ENCODE data around the gene KRTAP4-8.

KRTAP4-8 gene

DNA sequence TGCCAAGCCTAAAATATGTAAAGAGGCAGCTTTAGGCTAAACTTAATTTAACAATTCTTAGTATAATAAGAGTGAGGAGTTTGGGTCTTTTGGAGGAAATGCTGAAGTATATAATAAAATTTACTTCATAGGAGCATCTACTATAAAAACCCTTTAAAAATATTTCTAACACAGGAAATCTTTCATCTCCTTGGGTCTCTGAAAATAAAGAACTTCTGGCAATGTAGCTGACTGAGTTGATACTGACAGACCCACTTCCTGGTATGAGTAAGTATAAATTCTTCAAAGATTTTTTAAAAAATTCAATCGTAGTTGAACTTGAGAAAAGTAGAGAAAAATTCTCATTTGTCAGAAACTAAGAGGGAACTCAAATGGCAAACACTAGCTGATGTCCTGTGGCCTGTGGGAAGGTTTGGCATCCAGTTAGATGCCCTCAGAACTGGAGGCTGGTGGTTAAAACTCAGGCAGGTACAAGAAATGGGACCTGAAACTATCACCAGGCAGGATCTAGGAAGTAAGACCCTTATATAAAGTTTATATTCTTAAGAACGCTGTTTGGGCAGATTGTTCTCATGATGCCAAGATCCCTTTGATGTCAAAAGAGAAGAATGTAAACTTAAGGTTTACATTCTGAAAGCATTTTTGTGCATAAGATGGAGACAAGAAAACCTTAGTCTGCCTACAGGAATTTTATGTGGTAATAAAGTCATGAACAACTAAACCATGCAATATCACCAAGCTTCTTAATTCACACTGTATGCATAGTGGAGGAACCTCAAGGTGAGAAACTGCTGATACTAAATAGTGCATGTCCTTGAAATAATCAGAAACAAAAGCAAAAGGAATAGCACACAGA, 36.2 kb upstream of the KRTAP4-8 start:
- TF ChIP-seq REST (IDR thresholded peaks at IDR 0.05; ENCODE audit: insufficient read depth in 1 of 2, low read depth in 2 of 2, low read length in 2 of 2) (no peak), SIN3A (IDR thresholded peaks at IDR 0.05; ENCODE audit: borderline replicate concordance, insufficient read depth, low read length) (no peak), FOXP2 (optimal IDR thresholded peaks at IDR 0.05; ENCODE audit: borderline replicate concordance, extremely low read depth, extremely low read length, insufficient read depth) (no peak)

GRCh38 chr17:41131979-41132378, 34.0 kb upstream of the KRTAP4-8 start:
- TF ChIP-seq REST (IDR thresholded peaks at IDR 0.05; ENCODE audit: insufficient read depth in 1 of 2, low read depth in 2 of 2, low read length in 2 of 2): no peak
- TF ChIP-seq FOXP2 (optimal IDR thresholded peaks at IDR 0.05; ENCODE audit: borderline replicate concordance, extremely low read depth, extremely low read length, insufficient read depth): no peak
- TF ChIP-seq SIN3A (IDR thresholded peaks at IDR 0.05; ENCODE audit: borderline replicate concordance, insufficient read depth, low read length): no peak
- TF ChIP-seq TAF1 (IDR thresholded peaks at IDR 0.05; ENCODE audit: borderline replicate concordance, insufficient read depth, low read length): no peak
- no peak for TF ChIP-seq POLR2AphosphoS5 (IDR thresholded peaks at IDR 0.05; ENCODE audit: low read depth, low read length)

GRCh38 chr17:41127371-41127770, 29.4 kb upstream of the KRTAP4-8 start:
- no peak for TF ChIP-seq SIN3A (IDR thresholded peaks at IDR 0.05; ENCODE audit: borderline replicate concordance, insufficient read depth, low read length)
- TF ChIP-seq POLR2AphosphoS5 (IDR thresholded peaks at IDR 0.05; ENCODE audit: low read depth, low read length): no peak
- TF ChIP-seq TAF1 (IDR thresholded peaks at IDR 0.05; ENCODE audit: borderline replicate concordance, insufficient read depth, low read length): no peak
- TF ChIP-seq FOXP2 (optimal IDR thresholded peaks at IDR 0.05; ENCODE audit: borderline replicate concordance, extremely low read depth, extremely low read length, insufficient read depth): no peak
- no peak for TF ChIP-seq REST (IDR thresholded peaks at IDR 0.05; ENCODE audit: insufficient read depth in 1 of 2, low read depth in 2 of 2, low read length in 2 of 2)

DNA sequence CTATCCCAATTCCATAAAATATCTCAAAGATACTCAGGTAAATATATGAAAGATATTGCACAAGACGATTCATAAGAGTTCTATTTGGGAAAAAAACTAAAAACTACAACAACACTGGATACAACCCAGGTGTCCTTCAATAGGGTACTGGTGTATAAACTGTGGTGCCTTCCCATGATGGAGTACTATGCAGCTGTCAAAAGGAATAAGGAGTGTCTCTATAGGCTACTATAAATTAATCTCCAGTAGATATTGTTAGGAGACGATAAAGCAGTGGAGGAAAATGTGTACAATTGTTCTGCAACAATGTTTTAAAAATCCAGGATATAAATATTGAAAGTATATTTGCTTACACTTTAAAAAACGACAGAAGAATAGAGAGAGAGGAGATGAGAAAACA, 28.5 kb upstream of the KRTAP4-8 start:
- TF ChIP-seq FOXP2 (optimal IDR thresholded peaks at IDR 0.05; ENCODE audit: borderline replicate concordance, extremely low read depth, extremely low read length, insufficient read depth) (no peak), REST (IDR thresholded peaks at IDR 0.05; ENCODE audit: insufficient read depth in 1 of 2, low read depth in 2 of 2, low read length in 2 of 2) (no peak), POLR2AphosphoS5 (IDR thresholded peaks at IDR 0.05; ENCODE audit: low read depth, low read length) (no peak), SIN3A (IDR thresholded peaks at IDR 0.05; ENCODE audit: borderline replicate concordance, insufficient read depth, low read length) (no peak), TAF1 (IDR thresholded peaks at IDR 0.05; ENCODE audit: borderline replicate concordance, insufficient read depth, low read length) (no peak)

Measured in PFSK-1 (cell line).